ENCODE results near the gene L3MBTL2.

Gene L3MBTL2

DNA sequence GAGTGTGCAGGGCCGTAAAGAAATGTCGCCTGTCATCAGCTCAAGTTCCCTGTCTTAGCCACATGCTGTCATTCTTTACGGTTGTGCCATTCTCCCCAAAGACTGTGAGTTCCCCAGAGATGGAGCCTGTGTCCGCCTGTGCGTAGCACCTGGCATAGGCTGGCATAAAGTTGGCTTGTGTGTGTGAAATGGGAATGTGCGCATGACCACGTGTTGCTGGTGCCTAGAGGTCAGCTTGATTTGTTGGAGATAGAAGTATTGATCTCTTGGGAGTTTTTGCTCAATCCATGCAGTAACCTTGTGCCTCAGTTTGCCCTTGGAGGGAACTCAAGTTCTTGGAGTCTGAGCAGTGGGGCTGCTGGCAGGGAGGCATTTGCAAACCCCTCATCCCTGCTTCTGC lies 26.3 kb downstream of the L3MBTL2 start:
- no peaks in the 10 kb centered on the region for H3K27me3 ChIP-seq
- peaks cover 45% of the 10 kb centered on the region for H3K36me3 ChIP-seq
- no peak overlapping the region for H3K27ac ChIP-seq
- H3K4me3 ChIP-seq (ENCODE audit: low read depth in 1 of 2, low read length in 1 of 2), result no peak overlapping the region
- TF ChIP-seq, protein P1, sequence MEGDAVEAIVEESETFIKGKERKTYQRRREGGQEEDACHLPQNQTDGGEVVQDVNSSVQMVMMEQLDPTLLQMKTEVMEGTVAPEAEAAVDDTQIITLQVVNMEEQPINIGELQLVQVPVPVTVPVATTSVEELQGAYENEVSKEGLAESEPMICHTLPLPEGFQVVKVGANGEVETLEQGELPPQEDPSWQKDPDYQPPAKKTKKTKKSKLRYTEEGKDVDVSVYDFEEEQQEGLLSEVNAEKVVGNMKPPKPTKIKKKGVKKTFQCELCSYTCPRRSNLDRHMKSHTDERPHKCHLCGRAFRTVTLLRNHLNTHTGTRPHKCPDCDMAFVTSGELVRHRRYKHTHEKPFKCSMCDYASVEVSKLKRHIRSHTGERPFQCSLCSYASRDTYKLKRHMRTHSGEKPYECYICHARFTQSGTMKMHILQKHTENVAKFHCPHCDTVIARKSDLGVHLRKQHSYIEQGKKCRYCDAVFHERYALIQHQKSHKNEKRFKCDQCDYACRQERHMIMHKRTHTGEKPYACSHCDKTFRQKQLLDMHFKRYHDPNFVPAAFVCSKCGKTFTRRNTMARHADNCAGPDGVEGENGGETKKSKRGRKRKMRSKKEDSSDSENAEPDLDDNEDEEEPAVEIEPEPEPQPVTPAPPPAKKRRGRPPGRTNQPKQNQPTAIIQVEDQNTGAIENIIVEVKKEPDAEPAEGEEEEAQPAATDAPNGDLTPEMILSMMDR (IDR thresholded peaks at IDR 0.05), result no peak
- no peaks in the 10 kb centered on the region for H3K4me1 ChIP-seq (ENCODE audit: control insufficient read depth in 1 of 2, insufficient read depth in 1 of 2, low read depth in 1 of 2, low read length in 1 of 2)
- H3K9me3 ChIP-seq, result no peaks in the 10 kb centered on the region

GRCh38 chr22:41234815-41235695 lies 29.9 kb downstream of the L3MBTL2 start:
- H3K4me1 ChIP-seq (ENCODE audit: control insufficient read depth in 1 of 2, insufficient read depth in 1 of 2, low read depth in 1 of 2, low read length in 1 of 2), result peaks cover 10 to 11% of the 10 kb centered on the region in 2 experiments
- no peak overlapping the region for H3K27ac ChIP-seq
- H3K36me3 ChIP-seq, result peaks cover 16% of the 10 kb centered on the region
- no peak overlapping the region for H3K4me3 ChIP-seq (ENCODE audit: low read depth in 1 of 2, low read length in 1 of 2)
- peaks cover 4% of the 10 kb centered on the region for H3K27me3 ChIP-seq
- TF ChIP-seq, protein P1 (IDR thresholded peaks at IDR 0.05), result no peak
- H3K9me3 ChIP-seq, result no peaks in the 10 kb centered on the region

GRCh38 chr22:41237036-41237706 lies 32.1 kb downstream of the L3MBTL2 start:
- TF ChIP-seq, protein P1 (IDR thresholded peaks at IDR 0.05), result no peak
- H3K4me1 ChIP-seq (ENCODE audit: control insufficient read depth in 1 of 2, insufficient read depth in 1 of 2, low read depth in 1 of 2, low read length in 1 of 2), result peaks cover 10 to 11% of the 10 kb centered on the region in 2 experiments

GRCh38 chr22:41237707-41238569 lies 32.8 kb downstream of the L3MBTL2 start:
- Histone ChIP-seq H3K36me3 (no peaks in the 10 kb centered on the region), H3K4me1 (ENCODE audit: control insufficient read depth in 1 of 2, insufficient read depth in 1 of 2, low read depth in 1 of 2, low read length in 1 of 2) (peaks cover 10 to 11% of the 10 kb centered on the region in 2 experiments), H3K27ac (peak overlapping the region; percentile 62), H3K27me3 (peaks cover 4% of the 10 kb centered on the region), H3K9me3 (no peaks in the 10 kb centered on the region), H3K4me3 (ENCODE audit: low read depth in 1 of 2, low read length in 1 of 2) (peak overlapping the region; percentile 55 to 61)
- TF ChIP-seq, protein P1 (IDR thresholded peaks at IDR 0.05), result peak; percentile 74

More at GRCh38 chr22:41237036-41237706, 32.1 kb downstream of the L3MBTL2 start:
- no peaks in the 10 kb centered on the region for H3K36me3 ChIP-seq
- peaks cover 4% of the 10 kb centered on the region for H3K27me3 ChIP-seq
- no peaks in the 10 kb centered on the region for H3K9me3 ChIP-seq
- peak overlapping the region; percentile 62 for H3K27ac ChIP-seq
- H3K4me3 ChIP-seq (ENCODE audit: low read depth in 1 of 2, low read length in 1 of 2), result peak overlapping the region; percentile 55 to 61
